HCEC 1CT (cell line): Measurements from ENCODE around the gene PCSK6.
A peak's percentile ranks its signal among the peaks of the same experiment; 100 is the strongest.
"Not testable (repeated sequence)": the region's sequence is repeated elsewhere in the genome, so short reads cannot be mapped to it uniquely, and the experiment has no call there.

Source experiments
- DNase-seq: peaks from one replicate; pipeline ENCODE4 v3.0.0-alpha.2; 2017

The PCSK6 gene

GRCh38 chr15:101372960-101373525 is 116.5 kb downstream of the PCSK6 start:
- no peak for DNase-seq

GRCh38 chr15:101372149-101372577 is 117.3 kb downstream of the PCSK6 start:
- peak; percentile 62 for DNase-seq

- no peak for DNase-seq
Measured at GRCh38 chr15:101371519-101371918, 118.0 kb downstream of the PCSK6 start.

DNA sequence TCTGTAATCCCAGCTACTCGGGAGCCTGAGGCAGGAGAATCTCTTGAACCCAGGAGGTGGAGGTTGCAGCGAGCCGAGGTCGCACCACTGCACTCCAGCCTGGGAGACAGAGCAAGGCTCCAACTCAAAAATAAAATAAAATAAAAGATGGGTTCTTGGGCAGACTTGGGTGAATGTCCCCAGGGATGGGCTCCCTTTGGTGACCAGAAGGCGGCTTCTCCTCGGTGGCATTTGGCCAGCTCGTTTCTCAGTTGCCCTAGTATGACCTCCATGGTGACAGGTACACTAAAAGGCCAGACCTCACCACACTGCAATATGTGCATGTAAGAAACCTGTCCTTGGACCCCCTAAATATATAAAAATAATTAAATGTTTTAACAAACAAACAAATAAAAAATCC is 118.4 kb downstream of the PCSK6 start:
- DNase-seq, result no peak

DNA sequence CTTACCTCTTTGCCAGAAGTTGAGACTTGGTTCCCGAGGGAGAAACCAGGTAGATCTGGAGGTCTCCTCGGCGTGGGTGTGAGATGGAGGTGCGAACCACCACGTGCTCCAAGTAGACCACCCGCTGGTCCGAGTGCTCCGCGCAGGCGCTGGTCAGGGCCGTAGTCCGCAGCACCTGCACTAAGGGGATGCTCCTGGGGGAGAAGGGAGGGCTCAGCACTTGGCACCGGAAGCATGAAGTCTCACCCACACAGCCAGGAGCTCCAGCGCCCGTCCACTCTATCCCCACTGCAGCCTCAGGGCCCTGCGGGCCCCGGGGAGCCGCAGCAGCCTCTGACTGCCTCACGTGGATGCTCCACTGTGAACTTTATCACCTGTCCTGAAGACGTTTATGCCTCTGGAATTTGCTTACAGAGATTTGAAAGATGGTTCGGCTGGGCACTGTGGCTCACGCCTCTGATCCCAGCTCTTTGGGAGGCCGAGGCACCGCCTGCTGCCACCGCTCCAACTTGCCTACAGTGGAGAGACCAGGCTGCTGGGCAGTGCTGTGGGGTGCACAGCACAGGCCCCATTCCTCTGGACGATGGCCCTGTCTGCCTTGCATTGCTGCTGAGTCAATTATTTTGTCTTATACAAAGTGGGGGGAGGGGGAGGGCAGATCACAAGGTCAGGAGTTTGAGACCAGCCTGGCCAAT is 119.0 kb downstream of the PCSK6 start:
- DNase-seq, result no peak

- no peak for DNase-seq
Measured at GRCh38 chr15:101369676-101370075, 119.8 kb downstream of the PCSK6 start.

GRCh38 chr15:101368861-101369642 is 120.5 kb downstream of the PCSK6 start:
- no peak for DNase-seq

DNA sequence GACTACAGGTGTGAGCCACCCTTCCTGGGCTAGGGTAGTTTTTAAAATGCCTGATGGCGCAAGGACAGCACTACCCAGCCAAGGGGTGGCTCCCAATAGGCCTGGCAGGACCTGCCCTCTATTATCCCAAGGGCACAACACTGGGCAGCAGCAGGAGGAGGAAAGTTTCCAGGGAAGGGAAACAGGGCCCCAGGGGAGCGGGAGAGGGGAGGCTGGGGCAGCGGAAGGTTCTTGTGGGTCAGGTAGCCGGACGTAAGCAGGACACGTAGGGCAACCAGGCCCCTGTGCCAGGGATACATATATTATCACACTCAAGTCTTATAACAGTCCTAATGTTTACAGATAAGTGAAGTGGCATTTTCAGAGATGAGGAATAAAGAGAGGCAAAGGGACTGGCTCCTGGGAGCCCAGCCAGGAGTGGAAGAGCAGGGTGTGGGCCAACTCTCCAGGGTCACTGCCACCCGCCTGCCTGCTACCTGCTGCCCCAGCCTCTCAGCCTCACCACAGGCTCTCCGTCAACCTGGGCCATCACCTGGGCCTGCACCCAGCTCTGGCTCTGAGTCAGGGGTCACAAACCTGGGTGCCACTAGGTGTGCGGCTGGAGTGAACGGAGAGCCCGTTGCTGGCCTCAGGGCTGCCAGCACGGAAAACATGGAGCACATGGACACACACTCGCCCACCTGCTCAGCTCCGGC is 121.3 kb downstream of the PCSK6 start:
- DNase-seq, result no peak

DNA sequence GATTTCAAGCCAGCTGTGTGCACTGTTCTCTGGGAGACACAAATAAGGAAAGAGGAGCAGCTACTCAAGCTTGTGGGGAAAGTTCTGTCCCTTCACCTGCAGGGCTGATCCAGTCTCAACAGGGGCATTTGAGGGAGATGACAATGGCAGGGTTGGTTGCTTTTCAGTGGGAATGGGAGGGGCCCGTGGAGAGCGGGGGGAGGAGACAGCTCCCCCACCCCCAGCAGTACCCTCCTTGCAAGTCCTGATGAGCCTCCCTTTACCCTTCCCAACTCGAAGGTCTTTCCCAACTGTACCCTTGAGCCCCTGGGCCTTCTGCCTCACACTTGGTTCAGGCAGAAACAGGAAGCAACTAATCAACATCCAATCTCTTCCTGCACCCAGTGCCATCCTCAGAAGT is 122.7 kb downstream of the PCSK6 start:
- DNase-seq, result no peak

DNA sequence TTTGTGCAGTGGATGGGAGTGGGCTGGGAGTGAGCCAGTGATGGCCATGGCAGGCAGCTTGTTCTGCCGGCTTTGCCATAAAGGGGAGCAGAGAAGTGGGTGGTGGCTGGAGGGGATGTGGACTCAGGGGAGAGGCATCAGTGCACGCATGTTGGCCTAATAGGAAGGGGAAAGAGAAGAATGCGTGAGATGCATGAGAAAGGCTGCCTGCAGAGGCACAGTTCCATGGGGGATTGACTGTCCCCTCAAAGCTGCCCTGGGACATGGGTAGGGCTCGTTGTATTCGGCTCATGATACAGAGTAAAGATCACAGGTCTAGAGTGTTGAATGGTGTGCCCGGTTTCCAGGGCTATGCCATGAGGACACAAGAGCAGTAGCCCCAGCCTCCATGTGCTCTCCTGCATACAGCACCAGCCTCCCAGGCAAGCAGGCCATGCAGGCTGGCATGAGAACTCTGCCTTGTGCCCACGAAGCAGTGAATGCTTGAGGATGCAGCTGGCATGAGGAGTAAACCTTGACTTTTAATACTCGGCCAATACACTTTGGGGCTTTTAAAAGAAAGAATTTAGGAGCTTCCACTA is 126.4 kb downstream of the PCSK6 start:
- DNase-seq, result no peak

DNA sequence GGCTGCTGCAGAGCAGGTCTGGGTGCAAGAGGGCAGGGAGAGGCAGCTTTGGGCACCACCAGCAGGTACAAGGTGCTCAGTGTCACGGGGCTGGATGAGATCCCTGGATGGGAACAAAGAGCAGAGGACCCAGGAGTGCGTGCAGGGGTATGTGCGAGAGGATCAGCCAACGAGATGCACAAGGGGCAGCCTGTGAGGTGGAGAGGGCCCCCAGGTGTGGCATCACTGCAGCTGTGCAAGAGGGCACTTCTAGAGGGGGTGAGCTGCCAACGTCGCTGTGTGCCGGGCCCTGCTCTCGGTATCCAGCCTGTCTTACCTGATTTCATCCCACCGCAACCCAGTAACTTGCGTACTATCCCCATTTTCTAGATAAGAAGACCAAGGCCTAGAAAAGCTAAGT is 127.1 kb downstream of the PCSK6 start:
- no peak for DNase-seq

- DNase-seq, result no peak
Measured at GRCh38 chr15:101361418-101361817, 128.1 kb downstream of the PCSK6 start.

DNA sequence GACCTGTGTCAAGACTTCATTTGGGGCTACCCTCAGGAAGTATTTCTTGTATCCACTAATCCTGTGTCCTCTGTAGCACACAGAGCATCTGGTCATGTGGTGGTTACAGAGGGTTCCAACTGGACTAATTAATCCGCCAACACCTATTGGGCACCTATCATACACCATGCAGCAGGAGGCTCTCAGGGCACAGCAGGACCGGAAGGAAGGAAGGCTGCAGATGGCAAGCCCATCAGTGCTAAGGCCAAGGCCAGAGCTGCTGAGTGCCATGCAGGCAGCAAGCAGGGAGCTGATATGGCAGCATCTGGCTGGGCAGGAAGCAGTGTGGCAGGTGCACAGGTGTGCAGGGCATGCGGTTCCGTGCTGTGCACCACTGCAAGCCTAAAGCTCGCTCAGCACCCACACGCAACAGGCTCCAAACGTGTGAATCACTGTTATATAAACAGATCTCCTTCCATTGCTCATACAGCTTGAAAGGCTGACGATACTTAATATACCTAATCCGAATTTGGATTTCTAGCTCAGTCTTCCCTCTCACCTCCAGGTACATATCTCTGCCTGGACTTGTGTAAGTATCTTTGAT is 130.1 kb downstream of the PCSK6 start:
- DNase-seq, result no peak

GRCh38 chr15:101358895-101359294 is 130.6 kb downstream of the PCSK6 start:
- DNase-seq, result no peak

- no peak for DNase-seq
Measured at GRCh38 chr15:101357885-101358284, 131.6 kb downstream of the PCSK6 start.

GRCh38 chr15:101357333-101357732 is 132.2 kb downstream of the PCSK6 start:
- no peak for DNase-seq

DNA sequence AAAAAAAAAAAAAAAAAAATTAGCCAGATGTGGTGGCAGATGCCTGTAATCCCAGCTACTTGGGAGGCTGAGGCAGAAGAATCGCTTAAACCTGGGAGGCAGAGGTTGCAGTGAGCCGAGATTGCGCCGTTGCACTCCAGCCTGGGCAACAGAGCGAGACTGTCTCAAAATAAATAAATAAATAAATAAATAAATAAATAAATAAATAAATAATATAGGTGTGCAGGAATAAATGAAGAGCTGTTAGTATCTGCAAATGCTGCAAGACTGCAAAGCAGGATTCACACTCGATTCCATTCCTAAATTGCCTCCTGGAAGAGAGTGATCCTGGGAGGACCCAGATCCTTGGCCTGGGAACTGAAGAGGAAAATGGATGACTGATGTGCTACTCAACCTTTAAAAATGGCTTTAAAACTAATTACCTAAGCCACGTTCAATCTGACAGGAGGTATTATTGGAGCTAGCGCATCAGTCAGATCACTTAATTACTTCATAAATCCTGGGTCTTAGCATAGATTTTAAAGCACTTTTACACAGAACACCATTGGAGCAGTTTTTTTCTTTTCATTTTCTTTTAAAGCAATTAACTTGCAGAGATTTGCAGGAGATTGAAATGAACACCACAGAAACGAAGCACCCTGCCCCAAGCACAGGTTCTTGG is 132.9 kb downstream of the PCSK6 start:
- not testable (repeated sequence) for DNase-seq

GRCh38 chr15:101355678-101356464 is 133.6 kb downstream of the PCSK6 start:
- no peak for DNase-seq

GRCh38 chr15:101354891-101355623 is 134.4 kb downstream of the PCSK6 start:
- no peak for DNase-seq

- DNase-seq, result no peak
Measured at GRCh38 chr15:101353240-101353639, 136.3 kb downstream of the PCSK6 start.

DNA sequence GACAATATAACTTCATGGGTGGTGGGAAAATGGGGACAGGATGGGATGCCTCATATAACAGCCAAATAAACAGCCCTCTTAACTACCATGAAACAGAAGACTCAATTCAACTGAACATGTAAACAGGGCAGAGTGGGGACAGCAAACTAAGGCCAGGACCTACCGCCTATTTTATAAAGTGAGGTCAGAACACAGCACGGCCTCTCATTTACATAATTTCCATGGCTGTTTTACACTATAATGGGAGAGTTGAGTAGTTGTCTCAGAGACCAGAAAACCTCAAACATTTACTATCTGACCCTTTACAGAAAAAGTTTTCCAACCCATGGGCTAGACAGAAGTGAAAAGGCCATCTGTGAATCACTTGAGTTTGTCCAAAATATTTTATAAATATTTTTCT is 137.8 kb downstream of the PCSK6 start:
- DNase-seq, result no peak
